DOHH2 (cell line): ENCODE measurements around the gene PHF23.

Source experiments
- CTCF ChIP-seq: fragments of 200-600 bp; sonication (generic); IDR thresholded peaks from one replicate; pipeline ENCODE4 v1.5.1; 2014; ENCODE audit warnings: antibody characterized with exemption, mild to moderate bottlenecking, low read depth, low read length; ENCODE audit not compliant: poor library complexity, severe bottlenecking
- EZH2phosphoT487 ChIP-seq: fragments of 200-600 bp; sonication (generic); IDR thresholded peaks from 2 replicates; pipeline ENCODE4 v1.6.1; 2017; ENCODE audit warnings: borderline replicate concordance, mild to moderate bottlenecking, antibody characterized with exemption, low read length, moderate library complexity, mixed read lengths

GRCh38 chr17:7251661-7252175 lies 12.5 kb upstream of the PHF23 start, which contains the start of gene CTDNEP1:
- TF ChIP-seq CTCF = no peak
- TF ChIP-seq EZH2phosphoT487 = no peak
